Measurements from ENCODE around the gene NOS2.

- TF ChIP-seq POLR2AphosphoS5 (IDR thresholded peaks at IDR 0.05; ENCODE audit: low read depth, low read length) (no peak), POLR2A (IDR thresholded peaks at IDR 0.05; ENCODE audit: low read depth, low read length) (no peak), TAF1 (IDR thresholded peaks at IDR 0.05; ENCODE audit: low read depth, low read length) (no peak), POU2F2 (IDR thresholded peaks at IDR 0.05; ENCODE audit: low read depth, low read length) (no peak), SPI1 (IDR thresholded peaks at IDR 0.05; ENCODE audit: low read depth, low read length) (no peak)
These were observed 21.0 kb upstream of the NOS2 start for GRCh38 chr17:27821318-27821717.
